Activated CD4-positive, alpha-beta T cell treated with anti-CD3 and anti-CD28 coated beads, Interleukin-2, amount 10 ng/mL, durations not matched to agents 7 days and 5 days (primary cell): Measurements from ENCODE around the gene TMA16. TPM values are rescaled to one million over a fixed set of nuclear protein-coding genes. Genes with fewer than 3 reads are reported as not detected.

Experiments used
- total RNA-seq, 2 experiments: library from RNA; stranded (reverse); gene quantifications; one replicate each; pipeline ENCODE4 v1.2.3, GENCODE V29; 2021

Gene TMA16
- total RNA-seq, 2 experiments from 2014 or later, result 28.8 to 31.2 TPM

Other genes starting within 250 kb of the TMA16 start
- gene NPY1R, start 162.1 kb upstream of the TMA16 start, total RNA-seq, result not detected
- gene NPY5R, start 150.8 kb upstream of the TMA16 start, total RNA-seq, result not detected
- not detected for gene TKTL2, start 20.9 kb upstream of the TMA16 start, total RNA-seq